HCT116 (cell line): ENCODE measurements around the gene WNT9B. TPM values are rescaled to one million over a fixed set of nuclear protein-coding genes. Genes with fewer than 3 reads are reported as not detected.

Source experiments
- ATAC-seq: fragments of 200-7000 bp; cut with Tn5 transposase; 2 replicates; pipeline ENCODE4 v1.9.1; 2020; ENCODE audit warnings: mild to moderate bottlenecking, moderate library complexity
- BruUV-seq: library from RNA; stranded (reverse); fragments of 400-500 nt; replicated peaks from 2 replicates; lab custom pipeline; 2021; lab: Mats Ljungman, UMichigan
- CTCF ChIA-PET: fragments of 300-600 bp; sonication (Branson Sonifier 250); formaldehyde crosslinking; loops from one replicate; lab custom pipeline; 2021; ENCODE audit warnings: antibody characterized with exemption; lab: Charles Lee
- POLR2A ChIA-PET: fragments of 300-600, 350-600 bp; sonication (Branson Sonifier 250); formaldehyde crosslinking; loops from one replicate; lab custom pipeline; 2021; ENCODE audit warnings: antibody characterized with exemption; lab: Charles Lee
- RAD21 ChIA-PET, 2 experiments: fragments of 300-600 bp; sonication (Branson Sonifier 250); formaldehyde crosslinking; loops; one replicate each; lab custom pipeline; 2023; ENCODE audit warnings: low total read pairs in 2 of 2; ENCODE audit not compliant: uncharacterized antibody in 2 of 2, unreplicated experiment in 2 of 2, low non-redundant PET in 1 of 2; lab: Charles Lee
- DNase-seq: peaks from one replicate; pipeline ENCODE4 v3.0.0-alpha.2; 2010; ENCODE audit warnings: low read depth, low spot score
- H2AFZ ChIP-seq: fragments of 200-600 bp; shearing (Covaris generic), sonication (generic); 2 replicates; pipeline ENCODE4 v1.6.1; 2017; ENCODE audit warnings: low read depth, mixed run types, mixed read lengths, antibody characterized with exemption, low read length; ENCODE audit not compliant: poor library complexity, severe bottlenecking
- H3K27ac ChIP-seq: 2 replicates; pipeline ENCODE4 v1.5.1; 2012; ENCODE audit warnings: low read depth, low read length
- H3K27me3 ChIP-seq: fragments of 200-600 bp; sonication (generic); 2 replicates; pipeline ENCODE4 v1.6.1; 2016; ENCODE audit warnings: mixed run types, low read length, mixed read lengths; ENCODE audit not compliant: insufficient read depth
- H3K36me3 ChIP-seq, 2 experiments: fragments of 200-500 bp in 1 of 2; fragments of 200-600 bp in 1 of 2; sonication (Bioruptor generic) in 1 of 2; sonication (generic) in 1 of 2; 2 replicates each; pipeline versions ENCODE4 v1.5.1 to v1.6.1; 2014 to 2016; ENCODE audit warnings: low read length in 2 of 2, inconsistent platforms in 1 of 2, mixed read lengths in 1 of 2, mixed run types in 1 of 2; ENCODE audit not compliant: insufficient read depth in 2 of 2, control insufficient read depth in 1 of 2
- H3K4me1 ChIP-seq, 2 experiments: fragments of 200-600 bp in 1 of 2; sonication (generic) in 1 of 2; 2 replicates each; pipeline versions ENCODE4 v1.5.1 to v1.6.1; 2012 to 2017; ENCODE audit warnings: low read length in 2 of 2, inconsistent platforms in 1 of 2, mild to moderate bottlenecking in 1 of 2, mixed read lengths in 1 of 2, mixed run types in 1 of 2, moderate library complexity in 1 of 2; ENCODE audit not compliant: insufficient read depth in 2 of 2, control insufficient read depth in 1 of 2
- H3K4me2 ChIP-seq: fragments of 200-600 bp; sonication (generic); 2 replicates; pipeline ENCODE4 v1.6.1; 2017; ENCODE audit warnings: mixed run types, low read length, mixed read lengths
- H3K4me3 ChIP-seq, 2 experiments: fragments of 200-600 bp in 1 of 2; sonication (generic) in 1 of 2; replicated peaks in 1 of 2; 2 replicates each; pipeline ENCODE4 v1.5.1; 2011 to 2016; ENCODE audit warnings: low read length in 2 of 2, control low read depth in 1 of 2, low read depth in 1 of 2, mild to moderate bottlenecking in 1 of 2, mixed read lengths in 1 of 2, mixed run types in 1 of 2
- H3K79me2 ChIP-seq: fragments of 200-600 bp; sonication (generic); 2 replicates; pipeline ENCODE4 v1.6.1; 2017; ENCODE audit warnings: mild to moderate bottlenecking, mixed run types, low read length, moderate library complexity, mixed read lengths; ENCODE audit not compliant: insufficient read depth
- H3K9ac ChIP-seq: fragments of 200-600 bp; sonication (generic); 2 replicates; pipeline ENCODE4 v1.6.1; 2016; ENCODE audit warnings: low read length, mixed read lengths
- H3K9me2 ChIP-seq: fragments of 200-600 bp; sonication (generic), shearing (Covaris generic); 2 replicates; pipeline ENCODE4 v1.6.1; 2017; ENCODE audit warnings: mixed run types, mild to moderate bottlenecking, moderate library complexity; ENCODE audit not compliant: insufficient read depth
- H3K9me3 ChIP-seq, 2 experiments: fragments of 200-500 bp in 1 of 2; fragments of 200-600 bp in 1 of 2; sonication (Bioruptor generic) in 1 of 2; sonication (generic) in 1 of 2; 2 replicates each; pipeline ENCODE4 v1.6.1; 2014 to 2017; ENCODE audit warnings: low read length in 2 of 2, mixed read lengths in 2 of 2, inconsistent platforms in 1 of 2, low read depth in 1 of 2, mild to moderate bottlenecking in 1 of 2, mixed run types in 1 of 2, moderate library complexity in 1 of 2; ENCODE audit not compliant: control insufficient read depth in 1 of 2, insufficient read depth in 1 of 2
- H4K20me1 ChIP-seq: fragments of 200-600 bp; sonication (generic), shearing (Covaris generic); 2 replicates; pipeline ENCODE4 v1.6.1; 2017; ENCODE audit warnings: mixed run types, mild to moderate bottlenecking, moderate library complexity; ENCODE audit not compliant: insufficient read depth
- CTCF ChIP-seq, 3 experiments: fragments of 200-600 bp in 1 of 3; sonication (generic) in 1 of 3; IDR thresholded peaks in 2 of 3; conservative IDR thresholded peaks in 1 of 3; 2 replicates each; pipeline ENCODE4 v1.5.1; 2012 to 2017; ENCODE audit warnings: low read depth in 2 of 3, low read length in 2 of 3, antibody characterized with exemption in 1 of 3, borderline replicate concordance in 1 of 3, control low read depth in 1 of 3, mild to moderate bottlenecking in 1 of 3, mixed read lengths in 1 of 3, mixed run types in 1 of 3, moderate library complexity in 1 of 3; ENCODE audit not compliant: insufficient read depth in 1 of 3
- EZH2phosphoT487 ChIP-seq: fragments of 200-600 bp; IDR thresholded peaks from 2 replicates; pipeline ENCODE4 v1.6.1; 2018; ENCODE audit warnings: antibody characterized with exemption, borderline replicate concordance
- FOSL1 ChIP-seq: IDR thresholded peaks from 2 replicates; pipeline ENCODE4 v1.6.1; 2012; ENCODE audit warnings: low read depth
- JUND ChIP-seq: IDR thresholded peaks from 2 replicates; pipeline ENCODE4 v1.6.1; 2012
- MAX ChIP-seq: IDR thresholded peaks from 2 replicates; pipeline ENCODE4 v1.6.1; 2012
- POLR2AphosphoS5 ChIP-seq: IDR thresholded peaks from 2 replicates; pipeline ENCODE4 v1.6.1; 2011; ENCODE audit warnings: mild to moderate bottlenecking, low read depth, low read length, moderate library complexity
- RAD21 ChIP-seq: IDR thresholded peaks from 2 replicates; pipeline ENCODE4 v1.6.1; 2012; ENCODE audit warnings: low read depth, mild to moderate bottlenecking
- YY1 ChIP-seq: IDR thresholded peaks from 2 replicates; pipeline ENCODE4 v1.6.1; 2011; ENCODE audit warnings: low read length, low read depth, moderate library complexity, mild to moderate bottlenecking; ENCODE audit not compliant: insufficient replicate concordance; ENCODE audit errors: extremely low read depth
- ZBTB33 ChIP-seq: IDR thresholded peaks from 2 replicates; pipeline ENCODE4 v1.6.1; 2011; ENCODE audit warnings: mild to moderate bottlenecking, low read length, moderate library complexity; ENCODE audit not compliant: insufficient replicate concordance; ENCODE audit errors: extremely low read depth
- ZFX ChIP-seq: fragments of 450-650 bp; IDR thresholded peaks from 2 replicates; pipeline ENCODE4 v1.6.1; 2017
- ZNF274 ChIP-seq: fragments of 200-500 bp; sonication (Bioruptor generic); IDR thresholded peaks from 2 replicates; pipeline ENCODE4 v1.6.1; 2014; ENCODE audit warnings: mild to moderate bottlenecking, low read depth, low read length, inconsistent platforms
- intact Hi-C: fragments of 100-400 bp; cut with micrococcal nuclease; formaldehyde crosslinking; loops from 2 replicates; pipeline ENCODE4 v1.10.0; 2022
- total RNA-seq: library from RNA; stranded (reverse); gene quantifications from one replicate; pipeline ENCODE4 v1.2.1, GENCODE V29; 2021; ENCODE audit not compliant: unreplicated experiment

The WNT9B gene
- total RNA-seq, 1 experiment from 2014 or later = not detected

GRCh38 chr17:46931596-46931995 lies 80.2 kb downstream of the WNT9B start:
- Histone ChIP-seq H4K20me1 (peaks cover 6% of the 10 kb centered on the region; the same call in 1 of the 2 replicates), H3K4me1 (no peaks in the 10 kb centered on the region), H3K27me3 (no peaks in the 10 kb centered on the region), H3K9me3 (no peaks in the 10 kb centered on the region), H3K9ac (no peak overlapping the region), H3K4me3 (no peak overlapping the region), H3K9me2 (no peaks in the 10 kb centered on the region), H3K4me2 (no peak overlapping the region), H3K36me3 (peaks cover 67 to 68% of the 10 kb centered on the region in 2 experiments), H2AFZ (no peak overlapping the region), H3K79me2 (peaks cover 40% of the 10 kb centered on the region), H3K27ac (no peak overlapping the region)
- ATAC-seq = no peak
- intact Hi-C loops = no loop called here
- DNase-seq = no peak
- CTCF ChIA-PET = no interaction called here
- RAD21 ChIA-PET = no interaction called here
- POLR2A ChIA-PET = no interaction called here
- BruUV-seq = no TSS peak
- TF ChIP-seq JUND = no peak
- no peak for TF ChIP-seq FOSL1
- TF ChIP-seq ZNF274 = no peak
- no peak for TF ChIP-seq ZFX
- no peak for TF ChIP-seq RAD21
- TF ChIP-seq MAX = no peak
- TF ChIP-seq YY1 = no peak
- no peak for TF ChIP-seq ZBTB33
- no peak for TF ChIP-seq POLR2AphosphoS5
- TF ChIP-seq CTCF (IDR thresholded peaks at IDR 0.05 in 2 of 3, conservative IDR thresholded peaks at IDR 0.05 in 1 of 3; ENCODE audit: borderline replicate concordance in 1 of 3, insufficient read depth in 1 of 3, low read depth in 2 of 3, low read length in 2 of 3) = no peak
- no peak for TF ChIP-seq EZH2phosphoT487
